SIG-M5 (cell line): ENCODE measurements around the gene GNPDA1.
A peak's percentile ranks its signal among the peaks of the same experiment; 100 is the strongest.

Source experiments
- DNase-seq: peaks from one replicate; lab custom pipeline; 2025; lab: John Stamatoyannopoulos, UW

Gene GNPDA1

DNA sequence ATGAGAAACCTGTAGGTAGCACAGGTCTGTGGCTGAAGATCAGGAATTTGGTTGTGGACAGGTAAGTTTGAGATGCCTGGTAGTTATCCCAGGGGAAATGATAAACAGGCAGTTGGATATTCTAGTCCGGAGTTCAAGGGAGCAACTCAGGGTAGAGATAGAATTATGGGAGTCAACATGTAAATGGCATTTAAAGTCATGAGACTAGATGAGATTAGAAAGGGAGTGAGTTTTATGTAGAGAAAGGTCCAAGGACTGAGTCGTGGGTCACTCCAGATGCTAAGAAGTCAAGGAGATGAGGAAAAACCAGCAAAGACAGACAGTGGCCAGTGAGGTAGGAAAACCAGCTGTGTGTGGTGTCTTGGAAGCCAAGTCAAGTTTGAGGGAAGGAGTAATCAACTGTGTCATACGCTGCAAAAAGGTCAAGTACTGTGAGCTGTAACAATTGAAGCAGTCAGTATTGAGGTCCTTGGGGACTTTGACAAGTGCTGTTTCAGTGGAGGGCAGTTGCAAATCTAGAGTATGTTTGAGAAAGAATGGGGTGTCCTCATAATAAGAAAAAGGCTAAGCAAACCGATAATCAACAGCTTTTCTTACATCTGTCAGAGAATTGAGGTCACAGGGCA, 18.2 kb downstream of the GNPDA1 start:
- no peak for DNase-seq

DNA sequence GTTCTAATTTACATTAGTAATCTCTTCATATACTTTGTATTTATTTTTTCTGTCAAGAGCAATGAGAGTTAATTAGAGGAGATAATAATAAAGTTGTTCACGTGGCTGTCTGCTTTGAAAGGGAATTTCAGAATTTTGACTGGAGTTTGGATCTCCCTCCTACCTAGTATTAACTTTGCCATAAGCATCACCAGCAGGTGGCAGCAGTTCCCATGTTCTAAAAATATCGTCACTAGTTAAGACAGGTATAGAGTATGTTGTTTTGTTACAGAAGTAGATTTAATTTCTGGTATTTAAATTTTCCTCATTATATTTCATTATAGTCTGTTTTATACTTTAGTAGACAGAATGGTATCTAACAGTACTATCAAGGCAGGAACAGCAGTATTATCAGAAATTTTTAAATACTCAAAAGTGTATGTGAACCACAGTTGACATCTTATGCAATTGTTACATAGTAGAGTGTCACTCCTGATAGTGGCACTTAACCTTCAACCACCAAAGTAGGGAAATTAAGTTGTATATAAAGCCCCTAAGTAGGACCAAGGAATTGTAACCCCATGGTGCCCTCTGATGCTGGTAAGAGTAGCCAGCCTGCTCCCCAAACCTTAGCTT, 20.4 kb downstream of the GNPDA1 start:
- DNase-seq: no peak

DNA sequence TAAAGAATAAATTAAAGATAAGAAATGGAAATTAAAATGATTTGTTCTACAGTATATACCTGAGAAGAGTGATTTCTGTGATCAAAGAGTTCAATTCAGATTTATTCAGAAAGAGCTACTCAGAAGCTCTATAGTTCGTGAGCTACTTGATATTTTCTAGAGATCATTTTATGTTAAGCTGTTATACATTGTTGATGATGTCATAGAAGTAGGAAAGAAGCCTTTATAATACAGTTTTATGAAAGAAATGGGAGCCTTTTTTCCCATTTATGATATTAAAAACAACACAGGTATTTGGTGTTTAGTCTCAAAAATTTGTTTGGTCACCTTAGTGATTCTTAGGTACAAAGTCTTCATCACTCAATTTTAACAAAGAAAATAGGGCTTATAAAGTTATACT, 23.1 kb downstream of the GNPDA1 start:
- DNase-seq: no peak

DNA sequence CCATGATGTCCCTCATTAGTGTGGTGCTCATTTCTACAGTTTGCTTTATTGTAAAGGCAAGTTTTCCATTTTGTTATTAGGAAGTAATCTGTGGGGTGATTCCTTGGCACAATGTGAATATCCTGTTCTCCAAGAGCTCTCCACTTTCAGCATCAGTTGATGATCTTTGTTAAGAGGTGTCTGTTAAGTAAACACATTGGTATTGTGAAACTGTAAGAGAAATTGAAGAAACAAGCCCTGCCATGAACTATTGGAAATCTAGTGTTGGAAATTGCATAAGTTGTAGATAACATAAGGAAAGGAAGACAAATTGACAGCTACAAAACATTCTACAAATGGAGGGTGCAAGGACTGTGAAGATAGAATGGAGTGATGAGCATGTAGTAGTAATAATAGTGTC, 26.8 kb downstream of the GNPDA1 start:
- no peak for DNase-seq

DNA sequence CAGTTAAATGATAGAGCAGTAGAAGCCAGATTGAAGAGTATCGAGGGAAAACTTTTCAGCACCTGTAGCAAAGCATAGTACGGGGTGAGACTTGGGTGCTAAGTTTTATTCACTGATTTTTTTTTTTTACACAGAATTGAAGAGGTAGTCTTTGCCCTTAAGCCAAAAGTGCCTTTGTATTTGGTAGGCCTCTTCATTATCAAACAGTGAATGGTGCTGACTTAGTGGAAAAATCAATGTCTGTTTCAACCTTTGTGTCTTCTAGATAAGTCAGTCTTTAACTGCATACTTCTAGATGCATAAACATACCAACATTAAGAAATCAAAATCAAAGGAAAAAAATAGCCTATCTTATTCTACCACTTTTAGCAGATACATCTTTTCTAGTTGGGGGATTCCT, 30.2 kb downstream of the GNPDA1 start:
- no peak for DNase-seq

DNA sequence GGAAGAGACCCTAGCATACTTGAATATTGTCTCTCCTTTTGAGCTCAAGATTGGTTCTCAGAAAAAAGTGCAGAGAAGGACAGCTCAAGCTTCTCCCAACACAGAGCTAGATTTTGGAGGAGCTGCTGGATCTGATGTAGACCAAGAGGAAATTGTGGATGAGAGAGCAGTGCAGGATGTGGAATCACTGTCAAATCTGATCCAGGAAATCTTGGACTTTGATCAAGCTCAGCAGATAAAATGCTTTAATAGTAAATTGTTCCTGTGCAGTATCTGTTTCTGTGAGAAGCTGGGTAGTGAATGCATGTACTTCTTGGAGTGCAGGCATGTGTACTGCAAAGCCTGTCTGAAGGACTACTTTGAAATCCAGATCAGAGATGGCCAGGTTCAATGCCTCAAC, 34.4 kb downstream of the GNPDA1 start:
- DNase-seq: no peak

DNA sequence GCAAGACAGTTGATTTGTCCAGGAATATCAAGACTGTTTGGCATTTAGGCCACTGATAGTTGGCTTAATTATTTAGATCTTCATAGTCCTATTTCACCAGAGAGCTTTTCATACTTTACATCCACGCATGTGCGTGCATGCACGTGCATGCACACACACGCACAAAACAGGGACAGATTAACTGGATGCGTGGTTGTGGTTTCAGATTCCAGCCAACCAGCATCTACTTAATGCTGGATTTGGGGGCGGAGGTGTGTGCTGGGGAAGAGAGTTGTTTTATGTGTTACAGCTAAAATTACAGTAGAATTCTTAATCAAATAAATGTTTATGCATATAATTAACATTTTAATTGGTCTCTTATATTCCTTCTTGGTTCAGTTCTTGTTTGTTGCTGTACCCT, 36.7 kb downstream of the GNPDA1 start:
- DNase-seq: no peak

DNA sequence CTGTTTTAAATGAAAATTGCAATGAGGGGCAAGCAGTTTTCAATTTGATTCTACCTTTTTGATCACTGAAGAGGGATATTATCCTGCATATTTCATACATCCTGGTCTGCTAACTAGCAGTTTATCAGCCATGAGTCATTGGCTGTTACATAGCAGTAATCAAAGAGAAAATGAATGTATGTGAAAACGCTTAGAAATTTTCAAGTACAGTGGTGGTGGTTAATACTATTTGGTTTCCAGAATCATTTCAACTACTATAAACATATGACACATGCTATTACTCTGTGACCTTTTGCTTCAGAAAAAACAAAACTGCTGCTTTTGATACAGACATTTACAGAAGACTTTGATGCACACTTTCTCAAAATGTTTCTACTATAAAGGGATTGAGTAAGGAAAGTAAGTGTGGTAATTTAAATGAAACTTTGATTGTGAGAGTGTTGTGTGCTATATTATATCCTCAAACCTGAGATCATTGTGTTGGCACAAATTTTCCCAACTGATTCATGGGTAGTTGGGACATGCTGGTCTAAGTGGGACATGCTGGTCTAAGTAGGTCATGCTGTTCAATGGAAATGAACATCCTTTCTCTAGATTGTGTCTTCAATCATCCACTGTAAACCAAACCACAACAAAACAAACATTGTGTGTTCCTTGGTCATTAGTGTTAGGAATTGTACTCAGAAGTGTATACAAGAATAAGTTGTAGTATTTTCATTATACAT, 38.8 kb downstream of the GNPDA1 start:
- DNase-seq: no peak

DNA sequence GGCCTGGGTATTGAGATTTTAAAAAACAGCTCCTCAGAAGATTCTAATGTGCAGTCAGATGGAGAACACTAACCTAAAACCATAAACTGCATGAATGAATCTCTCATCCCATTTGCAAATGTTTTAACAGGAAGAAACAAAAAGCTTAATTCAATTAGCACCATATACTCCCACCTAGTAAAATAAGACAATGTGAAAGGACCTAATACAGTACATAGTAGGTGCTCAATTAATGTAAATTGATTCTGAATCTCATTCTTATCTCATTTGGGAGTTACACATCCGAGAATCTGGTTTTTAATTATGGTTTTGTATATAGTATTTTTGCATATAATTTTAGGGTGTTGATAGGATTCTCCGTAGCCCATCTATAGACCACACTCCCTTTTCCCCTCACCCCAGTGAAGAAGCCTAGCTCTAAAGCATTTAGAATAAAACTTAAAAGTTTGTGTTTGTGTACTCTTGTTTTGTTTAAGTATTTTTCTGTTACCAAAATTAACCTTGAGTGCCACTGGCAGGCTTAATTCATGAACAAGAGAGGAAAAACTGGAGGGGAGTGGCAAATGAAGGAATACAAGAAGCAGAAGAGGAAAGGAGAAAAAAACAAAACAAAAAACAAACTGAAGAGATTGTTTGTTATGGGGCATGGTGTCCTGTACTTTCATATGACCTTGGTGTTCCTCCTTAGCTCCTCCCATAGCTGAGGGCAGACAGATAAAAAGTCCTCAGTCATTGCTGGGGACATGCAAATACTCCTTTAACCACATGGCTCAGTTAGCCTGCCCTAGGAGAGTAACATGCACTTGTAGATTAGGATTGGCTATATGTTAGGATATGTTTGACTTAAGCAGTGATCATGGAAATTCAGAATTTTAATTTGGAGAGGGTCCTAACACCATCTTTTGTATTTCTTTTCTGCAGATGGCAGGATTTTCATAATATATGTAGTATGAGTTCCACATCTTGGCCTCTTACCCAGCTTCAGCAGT, 42.8 kb downstream of the GNPDA1 start:
- peak; percentile 43 for DNase-seq

DNA sequence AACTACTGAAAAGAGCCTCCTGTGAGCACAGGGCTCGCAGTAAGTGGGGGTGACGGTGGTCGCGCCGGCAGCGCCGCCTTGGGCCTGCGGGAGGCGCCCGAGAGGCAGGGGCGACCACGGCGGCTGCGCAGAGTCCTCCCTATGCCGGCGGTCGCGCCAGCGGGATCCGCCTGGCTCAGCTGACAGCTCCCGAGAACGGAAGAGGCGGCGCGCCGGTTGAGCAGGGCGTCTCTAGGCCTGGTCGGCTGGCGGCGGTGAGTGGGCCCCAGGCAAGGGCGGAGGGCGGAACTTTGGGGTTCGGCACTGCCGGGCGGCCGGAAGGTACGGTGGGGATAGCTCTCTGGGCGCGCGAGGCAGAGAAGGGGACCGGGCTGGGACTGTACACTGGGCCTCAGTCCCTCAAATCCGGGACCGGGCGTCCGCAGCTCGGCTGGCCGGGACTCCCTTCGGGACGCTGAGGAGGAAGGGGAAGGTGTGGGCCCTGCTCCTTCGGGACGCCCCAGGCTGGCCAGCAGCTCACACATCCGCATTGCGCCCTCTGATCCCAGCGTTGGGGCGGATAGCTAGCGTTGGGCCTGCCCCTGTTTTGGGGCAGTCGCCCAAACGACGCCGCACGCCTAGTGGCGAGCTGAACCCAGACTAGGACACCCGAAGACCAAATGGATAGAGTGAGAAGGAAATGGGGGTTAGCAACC, 43.8 kb downstream of the GNPDA1 start, which contains the start of gene RNF14:
Gene RNF14, plus strand, starts transcription at position 192 of the 695 bp plus-strand sequence. CDS start 4,484 bp downstream, outside the sequence.
- DNase-seq: peak; percentile 84

DNA sequence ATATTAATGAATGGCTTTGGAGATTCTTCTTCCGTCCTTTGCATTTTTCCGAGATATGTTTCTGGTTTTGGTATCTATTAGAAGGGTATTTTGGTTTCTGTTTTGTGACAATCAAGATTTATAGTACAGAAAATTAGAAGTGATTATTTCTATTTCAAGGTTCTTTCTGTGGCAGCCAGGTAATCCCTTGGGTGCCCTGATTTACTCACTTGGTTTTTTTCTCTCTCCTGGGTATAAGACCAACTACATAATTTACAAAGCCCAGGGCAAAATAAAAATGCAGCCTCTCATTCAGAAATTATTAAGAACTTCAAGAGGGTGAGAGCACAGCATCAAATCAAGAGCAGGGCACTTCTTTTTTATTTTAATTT, 45.9 kb downstream of the GNPDA1 start:
- no peak for DNase-seq

DNA sequence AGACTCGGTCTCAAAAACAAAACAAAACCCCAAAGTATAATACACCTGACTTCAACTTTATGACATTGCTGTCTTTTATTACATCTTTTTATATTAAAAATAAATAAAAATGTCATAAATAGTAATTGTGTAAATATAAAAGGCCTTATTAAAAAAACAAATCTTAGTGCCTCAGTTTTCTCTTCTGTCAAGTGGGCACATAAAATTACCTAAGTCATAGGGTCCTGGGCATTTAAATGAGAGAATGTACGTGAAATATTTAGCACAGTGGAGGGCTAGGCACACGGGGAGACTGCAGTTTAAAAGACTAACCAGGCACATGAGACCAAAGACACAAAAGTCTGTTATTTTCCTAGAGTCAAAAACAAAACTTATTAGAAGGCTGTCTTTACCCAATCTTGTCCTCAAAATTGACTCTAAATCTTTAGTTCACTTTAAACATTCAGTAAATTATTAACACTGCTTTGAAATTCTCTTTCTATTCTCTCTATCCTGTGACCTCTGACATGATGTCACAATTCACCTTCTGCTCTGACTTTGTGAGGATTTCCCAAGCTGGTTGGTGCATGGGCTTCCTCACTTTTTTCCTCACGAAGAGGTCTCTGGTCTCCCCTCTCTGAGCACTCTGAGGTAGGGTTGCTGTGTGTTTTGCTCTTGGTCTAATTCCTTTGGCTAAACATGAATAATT, 46.4 kb downstream of the GNPDA1 start:
- DNase-seq: no peak

DNA sequence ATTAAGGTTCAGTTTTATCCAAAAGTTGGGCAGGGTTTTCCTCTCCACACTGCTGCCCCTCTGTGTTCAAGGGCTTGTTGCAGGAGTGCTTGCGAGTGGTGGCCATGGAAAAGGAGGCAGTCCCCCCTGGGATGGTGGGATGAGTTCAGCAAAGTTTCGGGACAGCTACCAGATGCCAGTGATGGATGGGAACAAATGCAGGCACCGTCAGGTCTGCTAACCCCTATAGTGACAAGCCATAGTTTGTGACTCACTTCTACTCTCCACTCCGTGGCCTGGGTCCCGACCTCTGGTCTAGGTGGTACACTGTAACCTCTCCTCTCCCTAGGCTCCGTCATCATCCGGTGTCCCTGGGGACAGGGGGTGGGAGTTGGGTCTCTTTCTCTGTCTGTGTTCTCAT, 47.8 kb downstream of the GNPDA1 start:
- DNase-seq: no peak

DNA sequence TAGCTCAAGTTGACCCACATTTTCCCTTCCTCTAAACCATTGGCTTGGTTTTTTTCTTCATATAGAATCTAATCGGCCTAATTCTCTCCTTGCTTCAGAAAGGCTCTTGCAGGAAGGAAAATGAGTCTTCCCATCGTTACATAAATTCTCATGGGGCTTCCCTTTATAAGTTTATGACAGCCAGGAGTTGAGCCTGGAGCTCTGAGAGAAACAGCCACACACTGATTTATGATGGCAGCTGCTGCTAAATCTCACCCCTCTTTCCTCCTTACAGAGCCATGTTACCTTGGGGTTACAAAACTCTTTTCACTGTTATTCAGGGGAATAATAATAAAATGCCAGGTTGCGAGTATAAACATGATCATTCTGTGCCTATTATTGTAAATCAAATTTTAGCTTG, 49.1 kb downstream of the GNPDA1 start:
- DNase-seq: no peak

DNA sequence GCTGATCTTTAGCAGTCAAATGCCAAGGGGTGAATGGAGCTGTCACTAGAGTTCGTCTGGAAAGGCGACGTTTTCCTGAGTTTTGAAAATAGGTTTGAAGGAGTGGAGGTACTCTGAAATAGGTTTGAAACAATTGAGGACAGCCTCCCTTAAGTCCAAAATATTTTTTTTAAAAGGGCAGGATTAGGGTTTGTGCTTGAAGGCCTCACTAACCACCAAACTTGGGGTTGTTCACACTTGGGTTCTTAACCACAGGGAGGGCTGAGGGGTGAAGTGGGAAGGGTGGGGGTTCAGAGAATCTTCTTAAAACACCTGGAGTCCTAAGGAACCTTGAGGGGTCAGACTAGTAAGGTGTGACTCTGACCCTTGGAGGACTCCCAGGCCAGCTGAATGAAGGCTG, 51.4 kb downstream of the GNPDA1 start:
- DNase-seq: no peak

DNA sequence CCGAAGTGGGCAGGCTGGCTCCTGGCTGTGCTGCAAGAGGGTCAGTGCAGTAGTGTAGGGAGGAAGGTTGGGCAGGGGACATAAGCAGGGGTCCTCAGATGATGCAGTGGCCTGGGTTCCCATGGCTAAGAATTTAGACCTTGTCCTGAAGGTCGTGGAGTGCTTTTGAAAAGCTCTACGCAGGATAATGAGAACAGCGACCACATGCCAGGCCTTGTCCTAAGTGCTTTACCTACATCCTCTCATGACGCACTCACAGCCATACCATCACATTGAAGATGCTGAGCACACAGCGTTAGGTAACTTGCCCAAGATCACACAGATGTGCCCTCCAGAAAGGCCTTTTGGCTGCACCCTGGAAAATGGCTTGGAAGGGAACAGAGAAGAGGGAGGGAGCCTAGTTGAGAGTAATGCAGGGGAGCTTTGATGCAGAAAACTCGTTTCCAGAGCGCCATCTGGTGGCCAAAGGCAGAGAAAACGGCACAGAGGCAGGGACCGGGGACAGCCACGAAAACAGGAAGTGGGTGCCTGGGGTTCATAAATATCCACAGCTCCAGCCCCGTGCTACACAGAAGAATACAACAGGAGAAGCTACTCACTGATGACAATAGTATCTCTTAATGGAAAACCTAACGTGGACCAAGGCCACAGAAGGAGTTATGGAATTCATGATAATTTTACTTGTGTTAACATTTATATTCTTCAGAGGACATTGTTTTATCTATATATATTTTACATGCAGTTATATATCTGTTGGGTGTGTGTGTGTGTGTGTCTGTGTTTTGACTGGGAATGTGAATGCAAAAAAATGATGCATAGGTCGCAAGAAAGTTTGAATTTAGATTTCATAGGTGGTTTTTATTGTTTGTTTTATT, 52.1 kb downstream of the GNPDA1 start:
- DNase-seq: peak; percentile 71

DNA sequence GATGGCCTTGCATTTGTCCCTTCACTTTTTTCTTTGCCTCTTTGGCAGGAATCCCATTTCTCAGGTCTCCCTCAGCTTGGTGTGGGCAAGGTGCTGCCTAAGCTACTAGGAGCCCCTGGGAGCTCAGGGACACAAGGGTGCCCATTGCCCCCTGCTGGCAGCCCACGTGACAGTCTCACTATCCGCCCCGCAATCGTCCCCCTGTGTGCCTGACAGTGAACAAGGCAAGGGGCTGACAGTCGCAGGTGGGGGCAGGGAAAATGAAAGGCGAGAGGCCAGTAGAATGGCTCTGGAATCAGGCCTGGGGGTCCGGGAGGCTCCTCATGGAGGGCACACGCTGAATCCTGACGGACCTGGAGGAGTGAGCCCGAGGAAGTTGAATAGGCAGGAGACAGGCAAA, 52.8 kb downstream of the GNPDA1 start:
- no peak for DNase-seq

DNA sequence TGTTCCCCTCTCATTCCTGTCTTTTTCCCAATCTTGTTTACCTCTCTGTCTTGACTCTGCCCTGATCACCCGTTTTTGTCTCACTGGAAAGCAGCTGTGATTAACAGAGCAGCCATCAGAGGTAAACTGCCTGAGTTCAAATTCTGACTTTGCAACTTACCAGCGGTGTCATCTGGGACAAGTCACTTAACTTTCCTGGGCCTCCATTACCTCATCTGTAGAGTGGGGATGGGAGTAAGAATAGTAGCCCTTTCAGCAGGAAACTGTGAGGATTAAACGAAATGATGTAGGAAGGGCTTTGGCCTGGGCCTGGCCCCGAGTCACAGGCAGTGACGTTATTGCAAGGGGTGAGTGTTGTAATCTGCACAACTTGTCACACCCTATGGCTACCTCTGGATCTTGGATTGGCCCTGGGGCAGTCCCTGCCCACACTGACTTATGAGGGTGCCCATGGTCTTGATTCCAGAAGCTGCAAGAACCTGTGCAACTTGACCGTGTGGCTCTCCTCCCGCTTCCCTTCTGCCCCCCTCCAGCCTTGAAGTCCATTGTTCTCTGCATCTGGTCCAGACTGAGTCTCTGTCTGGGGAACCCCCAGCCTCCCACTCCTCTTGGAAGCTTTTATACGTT, 54.2 kb downstream of the GNPDA1 start:
- no peak for DNase-seq

DNA sequence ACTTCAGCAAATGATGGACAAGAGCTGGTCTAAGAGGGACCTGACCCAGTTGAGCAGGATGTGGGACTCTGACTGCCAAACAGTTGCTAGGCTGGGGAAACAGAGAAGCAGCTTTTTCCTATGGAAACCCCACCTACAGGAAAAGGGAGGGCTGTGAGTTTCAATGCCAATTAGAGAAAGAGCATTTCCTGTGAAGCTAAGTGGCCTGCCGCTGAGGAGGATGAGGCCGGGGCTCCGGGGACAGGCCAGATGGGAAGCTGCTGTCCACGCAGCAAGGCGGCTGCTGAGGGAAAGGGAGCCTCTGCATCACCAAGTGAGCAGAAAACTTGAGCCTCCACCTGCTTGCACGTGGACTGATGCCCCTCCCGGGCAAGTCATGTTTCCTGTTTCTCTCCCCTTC, 54.7 kb downstream of the GNPDA1 start, which contains the start of gene PCDH12:
Gene PCDH12, minus strand, starts transcription at position 90 of the 400 bp plus-strand sequence. CDS start 351 bp downstream, outside the sequence.
- no peak for DNase-seq
